Peyer's patch (tissue), 4 donors: Measurements from ENCODE around the gene CDKN2AIP.

ENCODE experiments used
- CTCF ChIP-seq, 6 experiments: fragments of 450-650 bp in 4 of 6; fragments of 200-600 bp in 2 of 6; sonication (generic) in 1 of 6; IDR thresholded peaks; one replicate each; pipeline ENCODE4 v1.5.1; 2017 to 2019; ENCODE audit warnings: antibody characterized with exemption in 6 of 6, mild to moderate bottlenecking in 3 of 6, moderate library complexity in 1 of 6
- POLR2A ChIP-seq, 2 donors: fragments of 450-650 bp; IDR thresholded peaks; one replicate each; pipeline ENCODE4 v1.5.1; 2017; ENCODE audit warnings: antibody characterized with exemption in 2 of 2, mild to moderate bottlenecking in 2 of 2, moderate library complexity in 2 of 2

GRCh38 chr4:183398298-183399125 lies 45.9 kb upstream of the CDKN2AIP start:
- TF ChIP-seq CTCF (IDR thresholded peaks at IDR 0.05) = peak in 5 of 6 experiments; percentile 11 to 61 (median 53)
- TF ChIP-seq POLR2A (IDR thresholded peaks at IDR 0.05) = peak in 1 of 2 donors; percentile 13
